CD14-positive monocyte (primary cell): ENCODE data around the gene AGBL2. TPM values are rescaled to one million over a fixed set of nuclear protein-coding genes. Genes with fewer than 3 reads are reported as not detected.

Source experiments
- DNase-seq, 3 donors: peaks; one replicate each; pipeline ENCODE4 v3.0.0-alpha.2; 2011 to 2022
- H2AFZ ChIP-seq: 2 replicates; pipeline ENCODE4 v1.6.0; 2012; ENCODE audit warnings: mild to moderate bottlenecking, low read depth, low read length, inconsistent platforms; ENCODE audit not compliant: insufficient read depth, poor library complexity, severe bottlenecking
- H3K27ac ChIP-seq, 2 donors: 1 replicate in 1 of 2; 2 replicates in 1 of 2; pipeline ENCODE4 v1.5.1; 2012 to 2013; ENCODE audit warnings: low read length in 2 of 2, control low read depth in 1 of 2, inconsistent platforms in 1 of 2, low read depth in 1 of 2, mild to moderate bottlenecking in 1 of 2
- H3K27me3 ChIP-seq, 2 donors: one replicate each; pipeline versions ENCODE4 v1.6.0 to v1.6.1; 2011 to 2013; ENCODE audit warnings: low read length in 2 of 2; ENCODE audit not compliant: control insufficient read depth in 2 of 2, insufficient read depth in 2 of 2
- H3K36me3 ChIP-seq, 2 donors: replicated peaks in 1 of 2; 1 replicate in 1 of 2; 2 replicates in 1 of 2; pipeline versions ENCODE4 v1.5.1 to v1.6.1; 2012 to 2013; ENCODE audit warnings: low read length in 2 of 2, control low read depth in 1 of 2, inconsistent platforms in 1 of 2, mild to moderate bottlenecking in 1 of 2; ENCODE audit not compliant: insufficient read depth in 2 of 2, control insufficient read depth in 1 of 2
- H3K4me1 ChIP-seq, 2 donors: 1 replicate in 1 of 2; 2 replicates in 1 of 2; pipeline versions ENCODE4 v1.5.1 to v1.6.1; 2012 to 2013; ENCODE audit warnings: low read length in 2 of 2, control low read depth in 1 of 2, inconsistent platforms in 1 of 2, mild to moderate bottlenecking in 1 of 2, moderate library complexity in 1 of 2; ENCODE audit not compliant: insufficient read depth in 2 of 2, control insufficient read depth in 1 of 2
- H3K4me2 ChIP-seq: replicated peaks from 2 replicates; pipeline ENCODE3; 2012; ENCODE audit warnings: low read length, moderate library complexity, mild to moderate bottlenecking; ENCODE audit not compliant: poor library complexity, severe bottlenecking; ENCODE audit errors: extremely low read depth
- H3K4me3 ChIP-seq, 3 experiments: fragments of 200-600 bp in 1 of 3; sonication (generic) in 1 of 3; replicated peaks in 1 of 3; 1 replicate in 2 of 3; 2 replicates in 1 of 3; pipeline ENCODE4 v1.5.1; 2011 to 2013; ENCODE audit warnings: low read length in 3 of 3, mild to moderate bottlenecking in 3 of 3, control low read depth in 2 of 3, low read depth in 2 of 3, inconsistent platforms in 1 of 3, moderate library complexity in 1 of 3
- H3K79me2 ChIP-seq: 2 replicates; pipeline ENCODE4 v1.6.0; 2012; ENCODE audit warnings: mild to moderate bottlenecking, control low read depth, inconsistent platforms, low read length, moderate library complexity; ENCODE audit not compliant: insufficient read depth
- H3K9ac ChIP-seq: 2 replicates; pipeline ENCODE4 v1.6.0; 2017; ENCODE audit warnings: low read length, mild to moderate bottlenecking; ENCODE audit not compliant: insufficient read depth, poor library complexity, severe bottlenecking
- H3K9me3 ChIP-seq, 2 donors: replicated peaks in 1 of 2; 1 replicate in 1 of 2; 2 replicates in 1 of 2; pipeline versions ENCODE4 v1.5.1 to v1.6.1; 2012 to 2013; ENCODE audit warnings: low read length in 2 of 2, control low read depth in 1 of 2; ENCODE audit not compliant: control insufficient read depth in 1 of 2, insufficient read depth in 1 of 2
- H4K20me1 ChIP-seq: 2 replicates; pipeline ENCODE4 v1.6.0; 2012; ENCODE audit warnings: mild to moderate bottlenecking, low read length, control low read depth, moderate library complexity; ENCODE audit not compliant: insufficient read depth
- H3K27ac Mint-ChIP-seq, 7 donors: one replicate each; pipeline ENCODE4 v1.8.0; 2020; ENCODE audit warnings: mild to moderate bottlenecking in 7 of 7, mixed read lengths in 7 of 7, moderate library complexity in 6 of 7, inconsistent platforms in 2 of 7
- H3K27me3 Mint-ChIP-seq, 3 donors: one replicate each; pipeline ENCODE4 v1.8.0; 2021 to 2022; ENCODE audit warnings: low read depth in 3 of 3, mild to moderate bottlenecking in 3 of 3, mixed read lengths in 3 of 3, moderate library complexity in 3 of 3, inconsistent platforms in 1 of 3
- H3K36me3 Mint-ChIP-seq, 2 donors: one replicate each; pipeline ENCODE4 v1.8.0; 2020; ENCODE audit warnings: mixed read lengths in 2 of 2, inconsistent platforms in 1 of 2, mild to moderate bottlenecking in 1 of 2
- H3K4me1 Mint-ChIP-seq: one replicate; pipeline ENCODE4 v1.8.0; 2020; ENCODE audit warnings: mild to moderate bottlenecking, mixed read lengths
- H3K4me3 Mint-ChIP-seq, 2 donors: one replicate each; pipeline ENCODE4 v1.8.0; 2020; ENCODE audit warnings: mild to moderate bottlenecking in 2 of 2, mixed read lengths in 2 of 2, moderate library complexity in 1 of 2
- H3K9me3 Mint-ChIP-seq, 7 donors: one replicate each; pipeline ENCODE4 v1.8.0; 2020 to 2022; ENCODE audit warnings: mixed read lengths in 7 of 7, mild to moderate bottlenecking in 6 of 7, moderate library complexity in 6 of 7, inconsistent platforms in 2 of 7
- CTCF ChIP-seq: fragments of 200-600 bp; IDR thresholded peaks from one replicate; pipeline ENCODE4 v1.8.0; 2022; ENCODE audit warnings: antibody characterized with exemption, mild to moderate bottlenecking
- WGBS: methylation state at CpG from one replicate; pipeline ENCODE4 v1.1.5; 2013; ENCODE audit warnings: missing lambda C conversion rate; ENCODE audit not compliant: insufficient coverage; 5-methylcytosine and 5-hydroxymethylcytosine counted together
- intact Hi-C, 2 donors: fragments of 100-400 bp; cut with micrococcal nuclease; formaldehyde crosslinking; loops; one replicate each; pipeline versions ENCODE4 v1.15.0 to v1.15.1; 2023
- polyA plus RNA-seq, 3 donors: library from polyadenylated mRNA; depleted of rRNA in 1 of 3; unstranded in 2 of 3; stranded (reverse) in 1 of 3; fragments of 300-500 nt in 2 of 3; fragments of >200 nt in 1 of 3; fragmentation: Illumina TruSeq in 2 of 3; gene quantifications; 1 replicate in 2 of 3; 2 replicates in 1 of 3; pipeline ENCODE4 v1.2.3, GENCODE V29; 2012 to 2021
- small RNA-seq: library from RNA; depleted of rRNA; stranded (forward); fragments of <200 nt; gene quantifications from one replicate; pipeline ENCODE3, GENCODE V24; 2012; ENCODE audit warnings: low read depth; ENCODE audit not compliant: insufficient read length

Gene AGBL2
- polyA plus RNA-seq, 3 donors: 0.93 TPM; not detected in 2

DNA sequence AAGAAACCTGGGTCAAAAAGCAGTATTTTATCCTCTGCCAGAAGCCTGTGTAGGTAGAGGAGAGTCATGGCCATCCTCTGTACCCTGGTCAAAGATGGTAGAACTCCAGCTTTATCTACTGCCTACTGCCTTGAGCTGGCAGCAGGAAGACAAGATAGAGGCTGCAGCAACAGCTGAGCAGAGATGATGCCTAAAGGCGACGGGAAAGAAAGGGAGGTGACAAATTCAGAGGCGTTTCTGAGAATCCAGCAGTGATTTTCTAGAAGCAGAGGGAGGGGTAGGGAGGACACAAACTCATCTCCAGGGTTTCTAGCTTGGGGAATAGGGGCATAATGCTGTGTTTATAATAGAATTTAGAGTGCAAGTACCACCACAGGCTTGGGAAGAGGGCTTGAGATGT is 105.5 kb downstream of the AGBL2 start:
- no peak overlapping the region for H3K4me3 ChIP-seq
- Mint-ChIP-seq H3K4me3 (no peak overlapping the region), H3K36me3 (peaks cover 10 to 35% of the 10 kb centered on the region in 2 donors), H3K4me1 (peaks cover 15% of the 10 kb centered on the region), H3K27me3 (peaks cover 0 to 4% (median 2%) of the 10 kb centered on the region in 3 donors), H3K9me3 (no peaks in the 10 kb centered on the region), H3K27ac (no peak overlapping the region)
- H3K9me3 ChIP-seq: no peaks in the 10 kb centered on the region
- H3K4me1 ChIP-seq: peaks cover 12% of the 10 kb centered on the region in 2 donors
- no peaks in the 10 kb centered on the region for H3K79me2 ChIP-seq
- no peaks in the 10 kb centered on the region for H4K20me1 ChIP-seq
- no peak for DNase-seq
- H2AFZ ChIP-seq: no peak overlapping the region
- no peak overlapping the region for H3K27ac ChIP-seq
- WGBS: 81% methylated on average over 3 of the region's 3 CpGs
- peaks cover 0 to 18% of the 10 kb centered on the region in 2 donors for H3K36me3 ChIP-seq
- H3K9ac ChIP-seq: no peak overlapping the region
- no peak for TF ChIP-seq CTCF
- no peak overlapping the region for H3K4me2 ChIP-seq
- H3K27me3 ChIP-seq: no peaks in the 10 kb centered on the region
- intact Hi-C loops: loop anchor here in 1 of 2 donors (10.0 kb wide), 1 partner anchor 305 kb away; no protein-coding TSS in a partner anchor

Small RNA genes within 50 kb of the gene (small RNA-seq; reads per million reads assigned to genes)
- not detected for gene RF00019

Other genes starting within 250 kb of the AGBL2 start
- gene CELF1, start 162.2 kb downstream of the AGBL2 start, polyA plus RNA-seq: 100 to 1,000 TPM in 1 of 3 donors, 10 to 100 TPM in 2; 27.2 to 117 (median 39.9) TPM
- gene PTPMT1, start 149.8 kb downstream of the AGBL2 start, polyA plus RNA-seq: 10 to 100 TPM; 39.2 to 87.8 (median 83.3) TPM
- 10 to 100 TPM in 2 of 3 donors, 1 to 10 TPM in 1; 2.8 to 16.9 (median 13.8) TPM for gene KBTBD4, start 136.4 kb downstream of the AGBL2 start, polyA plus RNA-seq
- gene NDUFS3, start 136.3 kb downstream of the AGBL2 start, polyA plus RNA-seq: 100 to 1,000 TPM in 2 of 3 donors, 10 to 100 TPM in 1; 79.7 to 107 (median 104) TPM
- gene FAM180B, start 128.7 kb downstream of the AGBL2 start, polyA plus RNA-seq: under 1 TPM in 1 of 3 donors, not detected in 2; 0.13 TPM
- under 1 TPM in 1 of 3 donors, not detected in 2; 0.84 TPM for gene C1QTNF4, start 121.0 kb downstream of the AGBL2 start, polyA plus RNA-seq
- gene MTCH2, start 72.8 kb downstream of the AGBL2 start, polyA plus RNA-seq: 100 to 1,000 TPM in 1 of 3 donors, 10 to 100 TPM in 2; 31.7 to 116 (median 98.0) TPM
- 100 to 1,000 TPM in 1 of 3 donors, 10 to 100 TPM in 2; 13.3 to 136 (median 17.0) TPM for gene FNBP4, start 52.0 kb upstream of the AGBL2 start, polyA plus RNA-seq
- 10 to 100 TPM; 10.6 to 15.7 (median 10.9) TPM for gene NUP160, start 133.0 kb upstream of the AGBL2 start, polyA plus RNA-seq